Liver (tissue), 9 donors: ENCODE results near the gene TBCA. TPM values are rescaled to one million over a fixed set of nuclear protein-coding genes. Genes with fewer than 3 reads are reported as not detected.

Experiments
- DNase-seq: peaks from one replicate; pipeline ENCODE4 v3.0.0-alpha.2; 2017; ENCODE audit warnings: low spot score
- H3K27ac ChIP-seq, 2 donors: one replicate each; pipeline ENCODE4 v1.7.0; 2013; ENCODE audit warnings: inconsistent platforms in 2 of 2, low read length in 2 of 2, control low read depth in 1 of 2, low read depth in 1 of 2, mild to moderate bottlenecking in 1 of 2
- H3K27me3 ChIP-seq, 4 donors: one replicate each; pipeline versions ENCODE4 v1.6.1 to v1.7.0; 2013; ENCODE audit warnings: low read length in 3 of 4, inconsistent platforms in 1 of 4, mild to moderate bottlenecking in 1 of 4, moderate library complexity in 1 of 4; ENCODE audit not compliant: control insufficient read depth in 4 of 4, insufficient read depth in 4 of 4
- H3K36me3 ChIP-seq, 4 donors: one replicate each; pipeline versions ENCODE4 v1.6.1 to v1.7.0; 2013; ENCODE audit warnings: low read length in 3 of 4, mild to moderate bottlenecking in 3 of 4, low read depth in 1 of 4, moderate library complexity in 1 of 4; ENCODE audit not compliant: control insufficient read depth in 4 of 4, insufficient read depth in 3 of 4
- H3K4me1 ChIP-seq, 4 donors: one replicate each; pipeline versions ENCODE4 v1.6.1 to v1.7.0; 2013; ENCODE audit warnings: low read length in 3 of 4, mild to moderate bottlenecking in 3 of 4, moderate library complexity in 1 of 4; ENCODE audit not compliant: control insufficient read depth in 4 of 4, insufficient read depth in 4 of 4
- H3K4me3 ChIP-seq, 3 donors: one replicate each; pipeline versions ENCODE4 v1.6.1 to v1.7.0; 2013; ENCODE audit warnings: low read length in 3 of 3, control low read depth in 1 of 3, low read depth in 1 of 3, mild to moderate bottlenecking in 1 of 3
- H3K9ac ChIP-seq, 2 donors: one replicate each; pipeline ENCODE4 v1.7.0; 2013; ENCODE audit warnings: low read length in 2 of 2, mild to moderate bottlenecking in 2 of 2, moderate library complexity in 2 of 2, control low read depth in 1 of 2, low read depth in 1 of 2
- H3K9me3 ChIP-seq, 4 donors: one replicate each; pipeline versions ENCODE4 v1.6.1 to v1.7.0; 2013; ENCODE audit warnings: low read length in 3 of 4; ENCODE audit not compliant: control insufficient read depth in 4 of 4
- EGR1 ChIP-seq, 2 donors: IDR thresholded peaks; 2 replicates each; pipeline ENCODE4 v1.6.1; 2016 to 2018; ENCODE audit warnings: antibody characterized with exemption in 2 of 2, low read depth in 2 of 2
- FOXA1 ChIP-seq: IDR thresholded peaks from 2 replicates; pipeline ENCODE4 v1.6.1; 2016; ENCODE audit warnings: antibody characterized with exemption
- FOXA2 ChIP-seq: IDR thresholded peaks from 2 replicates; pipeline ENCODE4 v1.6.1; 2016; ENCODE audit warnings: antibody characterized with exemption
- GABPA ChIP-seq, 2 donors: IDR thresholded peaks in 1 of 2; conservative IDR thresholded peaks in 1 of 2; 2 replicates each; pipeline ENCODE4 v1.6.1; 2016; ENCODE audit warnings: antibody characterized with exemption in 2 of 2, mild to moderate bottlenecking in 1 of 2, moderate library complexity in 1 of 2
- HNF4A ChIP-seq, 2 donors: conservative IDR thresholded peaks; 2 replicates each; pipeline ENCODE4 v1.6.1; 2016; ENCODE audit warnings: antibody characterized with exemption in 2 of 2, mild to moderate bottlenecking in 2 of 2
- HNF4G ChIP-seq: IDR thresholded peaks from 2 replicates; pipeline ENCODE4 v1.6.1; 2016; ENCODE audit warnings: antibody characterized with exemption
- JUND ChIP-seq, 2 donors: IDR thresholded peaks; 2 replicates each; pipeline ENCODE4 v1.6.1; 2016; ENCODE audit warnings: antibody characterized with exemption in 2 of 2
- NR2F2 ChIP-seq: IDR thresholded peaks from 2 replicates; pipeline ENCODE4 v1.6.1; 2016; ENCODE audit warnings: antibody characterized with exemption
- RAD21 ChIP-seq, 2 donors: IDR thresholded peaks; 2 replicates each; pipeline ENCODE4 v1.6.1; 2016; ENCODE audit warnings: antibody characterized with exemption in 2 of 2, mild to moderate bottlenecking in 2 of 2
- RXRA ChIP-seq, 2 donors: IDR thresholded peaks; 2 replicates each; pipeline ENCODE4 v1.6.1; 2017 to 2018; ENCODE audit warnings: antibody characterized with exemption in 2 of 2, mild to moderate bottlenecking in 1 of 2
- SP1 ChIP-seq: IDR thresholded peaks from 2 replicates; pipeline ENCODE4 v1.6.1; 2018; ENCODE audit warnings: antibody characterized with exemption, mild to moderate bottlenecking
- TAF1 ChIP-seq: conservative IDR thresholded peaks from 2 replicates; pipeline ENCODE4 v1.6.1; 2016; ENCODE audit warnings: antibody characterized with exemption, mild to moderate bottlenecking
- YY1 ChIP-seq: IDR thresholded peaks from 2 replicates; pipeline ENCODE4 v1.6.1; 2016; ENCODE audit warnings: antibody characterized with exemption, mild to moderate bottlenecking
- WGBS: extraction: QIAGEN DNeasy Blood & Tissue Kit; methylation state at CpG from one replicate; pipeline ENCODE4 v1.1.7; 2013; 5-methylcytosine and 5-hydroxymethylcytosine counted together
- polyA plus RNA-seq, 2 donors: library from polyadenylated mRNA; stranded (reverse) in 1 of 2; unstranded in 1 of 2; fragments of 200-250 nt in 1 of 2; fragments of >200 nt in 1 of 2; fragmentation: Nextera tagmentation in 1 of 2; extraction: Ambion mirVana in 1 of 2; gene quantifications; one replicate each; pipeline versions ENCODE4 v1.2.1 to v1.2.3, GENCODE V29; 2013 to 2015
- total RNA-seq, 2 donors: library from RNA; depleted of rRNA; stranded (reverse); fragments of >200 nt; gene quantifications; one replicate each; pipeline ENCODE4 v1.2.3, GENCODE V29; 2014
- TF ChIP-seq, protein P1 (sequence below): IDR thresholded peaks from 2 replicates; pipeline ENCODE4 v1.6.1; 2016; ENCODE audit warnings: antibody characterized with exemption
- TF ChIP-seq, protein P2 (sequence below): IDR thresholded peaks from 2 replicates; pipeline ENCODE4 v1.6.1; 2016; ENCODE audit warnings: antibody characterized with exemption
- TF ChIP-seq, protein P3 (sequence below): fragments of 150-350 bp; IDR thresholded peaks from 2 replicates; pipeline ENCODE4 v1.5.1; 2017; ENCODE audit warnings: improper control_type of control experiment, low read depth, low read length; ENCODE audit not compliant: missing input control
- TF ChIP-seq, protein P4 (sequence below): IDR thresholded peaks from 2 replicates; pipeline ENCODE4 v1.6.1; 2016; ENCODE audit warnings: antibody characterized with exemption, mild to moderate bottlenecking
- donor health status: healthy.
- donor health status: healthy.
- donor health status: healthy.
- donor health status: healthy.
- donor health status: healthy.

The TBCA gene
- total and polyA plus RNA-seq, 4 donors, result 62.5 to 338 (median 107) TPM

DNA sequence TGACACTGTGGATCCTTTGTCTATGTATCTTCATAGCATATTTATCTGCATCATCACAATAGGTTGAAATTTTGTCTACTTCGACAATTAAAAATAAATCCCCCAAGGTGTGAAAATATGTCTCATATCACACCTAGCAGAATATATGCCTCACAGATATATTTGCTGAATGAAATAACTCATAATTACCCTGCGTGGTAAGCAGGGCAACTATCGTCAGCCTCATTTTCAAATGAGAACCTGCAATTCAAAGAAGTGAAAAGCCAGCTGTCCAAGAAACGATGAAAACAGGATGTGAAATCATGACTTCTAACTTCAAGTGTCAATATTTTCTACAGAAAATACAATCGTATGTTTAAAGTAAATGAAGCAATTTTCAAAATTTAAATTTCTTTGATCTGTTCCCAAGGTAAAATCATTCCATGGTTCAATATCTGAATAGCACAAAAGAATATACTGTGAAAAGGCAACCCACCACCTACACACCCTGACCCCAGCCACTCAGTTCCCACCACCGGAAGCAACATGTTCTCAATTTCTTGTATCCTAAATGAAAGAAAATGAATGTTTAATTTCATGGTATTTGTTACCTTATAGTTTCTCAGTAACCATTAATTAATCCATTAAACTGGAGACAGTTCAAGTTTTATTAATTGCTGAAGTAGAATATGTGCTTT lies 57.1 kb downstream of the TBCA start:
- no peak overlapping the region for H3K27ac ChIP-seq
- DNase-seq, result no peak
- no peaks in the 10 kb centered on the region for H3K9me3 ChIP-seq
- H3K36me3 ChIP-seq, result no peaks in the 10 kb centered on the region
- WGBS, result 87% methylated on average over 6 of the region's 6 CpGs
- H3K4me1 ChIP-seq, result no peaks in the 10 kb centered on the region
- TF ChIP-seq TAF1 (no peak), FOXA2 (no peak), HNF4A (conservative IDR thresholded peaks at IDR 0.05) (no peak), RAD21 (IDR thresholded peaks at IDR 0.05) (no peak), GABPA (IDR thresholded peaks at IDR 0.05 in 1 of 2, conservative IDR thresholded peaks at IDR 0.05 in 1 of 2) (no peak), RXRA (IDR thresholded peaks at IDR 0.05) (no peak), NR2F2 (no peak), YY1 (no peak), FOXA1 (no peak), JUND (IDR thresholded peaks at IDR 0.05) (no peak)
- TF ChIP-seq, protein P1, sequence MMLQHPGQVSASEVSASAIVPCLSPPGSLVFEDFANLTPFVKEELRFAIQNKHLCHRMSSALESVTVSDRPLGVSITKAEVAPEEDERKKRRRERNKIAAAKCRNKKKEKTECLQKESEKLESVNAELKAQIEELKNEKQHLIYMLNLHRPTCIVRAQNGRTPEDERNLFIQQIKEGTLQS, result no peak
- TF ChIP-seq, protein P2, sequence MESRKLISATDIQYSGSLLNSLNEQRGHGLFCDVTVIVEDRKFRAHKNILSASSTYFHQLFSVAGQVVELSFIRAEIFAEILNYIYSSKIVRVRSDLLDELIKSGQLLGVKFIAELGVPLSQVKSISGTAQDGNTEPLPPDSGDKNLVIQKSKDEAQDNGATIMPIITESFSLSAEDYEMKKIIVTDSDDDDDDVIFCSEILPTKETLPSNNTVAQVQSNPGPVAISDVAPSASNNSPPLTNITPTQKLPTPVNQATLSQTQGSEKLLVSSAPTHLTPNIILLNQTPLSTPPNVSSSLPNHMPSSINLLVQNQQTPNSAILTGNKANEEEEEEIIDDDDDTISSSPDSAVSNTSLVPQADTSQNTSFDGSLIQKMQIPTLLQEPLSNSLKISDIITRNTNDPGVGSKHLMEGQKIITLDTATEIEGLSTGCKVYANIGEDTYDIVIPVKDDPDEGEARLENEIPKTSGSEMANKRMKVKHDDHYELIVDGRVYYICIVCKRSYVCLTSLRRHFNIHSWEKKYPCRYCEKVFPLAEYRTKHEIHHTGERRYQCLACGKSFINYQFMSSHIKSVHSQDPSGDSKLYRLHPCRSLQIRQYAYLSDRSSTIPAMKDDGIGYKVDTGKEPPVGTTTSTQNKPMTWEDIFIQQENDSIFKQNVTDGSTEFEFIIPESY, result no peak
- no peaks in the 10 kb centered on the region for H3K27me3 ChIP-seq
- no peak overlapping the region for H3K4me3 ChIP-seq
- no peak overlapping the region for H3K9ac ChIP-seq

DNA sequence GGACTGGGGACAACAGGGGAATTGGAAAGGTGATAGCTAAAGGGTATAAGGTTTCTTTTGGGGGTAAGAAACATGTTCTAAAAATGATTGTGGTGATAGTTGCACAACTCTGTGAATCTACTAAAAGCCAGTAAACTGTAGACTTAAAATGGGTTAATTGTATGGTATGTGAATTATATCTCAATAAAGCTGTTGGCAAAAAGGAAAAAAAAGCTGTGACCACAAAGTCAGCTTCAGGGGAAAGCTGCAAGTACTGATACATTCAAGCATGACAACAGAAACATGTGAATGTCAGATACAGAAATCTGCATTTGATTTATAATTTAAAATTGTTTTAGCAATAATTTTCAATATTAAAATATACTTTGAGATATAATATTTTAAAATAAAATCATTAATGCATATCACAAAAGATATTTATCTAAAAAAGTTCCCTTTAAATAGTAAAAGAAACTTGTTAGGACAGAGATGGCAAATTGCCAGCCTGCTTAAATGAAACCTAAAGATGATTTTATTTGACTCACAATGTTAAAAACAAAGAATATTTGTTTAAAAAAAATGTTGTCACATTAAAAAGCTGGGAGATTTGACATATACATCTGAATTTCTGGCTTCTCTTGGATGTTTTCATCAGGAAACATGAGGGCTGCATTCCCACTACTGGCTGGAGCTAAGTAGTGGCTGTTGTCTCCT lies 66.0 kb downstream of the TBCA start:
- no peak overlapping the region for H3K9ac ChIP-seq
- no peak for TF ChIP-seq YY1
- no peak for DNase-seq

DNA sequence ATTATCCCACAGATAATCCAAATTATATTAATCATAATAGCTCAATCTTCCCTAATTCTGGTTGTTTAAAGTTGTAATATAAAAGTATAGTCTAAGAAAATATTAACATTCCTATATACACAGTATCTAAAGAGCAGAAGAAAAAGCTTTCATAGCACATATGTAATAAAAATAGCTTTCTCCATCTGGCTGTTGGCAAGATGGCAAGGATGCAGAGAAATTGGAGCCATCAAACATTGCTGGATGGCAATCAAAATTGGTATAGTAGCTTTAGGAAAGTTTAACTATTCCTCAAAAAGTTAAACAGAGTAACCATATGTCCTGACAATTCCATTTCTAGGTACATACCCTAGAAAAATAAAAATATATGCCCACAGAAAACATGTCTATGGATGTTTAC lies 66.8 kb downstream of the TBCA start:
- H3K4me3 ChIP-seq, result no peak overlapping the region
- no peak overlapping the region for H3K27ac ChIP-seq
- H3K9ac ChIP-seq, result no peak overlapping the region
- H3K36me3 ChIP-seq, result peaks cover 8 to 30% (median 25%) of the 10 kb centered on the region in 4 donors
- H3K9me3 ChIP-seq, result no peaks in the 10 kb centered on the region
- no peaks in the 10 kb centered on the region for H3K27me3 ChIP-seq
- no peak for DNase-seq
- no peak for TF ChIP-seq EGR1 (IDR thresholded peaks at IDR 0.05; ENCODE audit: low read depth in 2 of 2)
- no peak for TF ChIP-seq SP1
- TF ChIP-seq JUND (IDR thresholded peaks at IDR 0.05), result no peak
- no peak for TF ChIP-seq TAF1
- no peak for TF ChIP-seq FOXA1
- TF ChIP-seq NR2F2, result no peak
- TF ChIP-seq RXRA (IDR thresholded peaks at IDR 0.05), result no peak
- no peak for TF ChIP-seq HNF4G
- TF ChIP-seq, protein P1, result no peak
- TF ChIP-seq RAD21 (IDR thresholded peaks at IDR 0.05), result no peak
- no peak for TF ChIP-seq FOXA2
- no peak for TF ChIP-seq GABPA (IDR thresholded peaks at IDR 0.05 in 1 of 2, conservative IDR thresholded peaks at IDR 0.05 in 1 of 2)
- TF ChIP-seq, protein P3, sequence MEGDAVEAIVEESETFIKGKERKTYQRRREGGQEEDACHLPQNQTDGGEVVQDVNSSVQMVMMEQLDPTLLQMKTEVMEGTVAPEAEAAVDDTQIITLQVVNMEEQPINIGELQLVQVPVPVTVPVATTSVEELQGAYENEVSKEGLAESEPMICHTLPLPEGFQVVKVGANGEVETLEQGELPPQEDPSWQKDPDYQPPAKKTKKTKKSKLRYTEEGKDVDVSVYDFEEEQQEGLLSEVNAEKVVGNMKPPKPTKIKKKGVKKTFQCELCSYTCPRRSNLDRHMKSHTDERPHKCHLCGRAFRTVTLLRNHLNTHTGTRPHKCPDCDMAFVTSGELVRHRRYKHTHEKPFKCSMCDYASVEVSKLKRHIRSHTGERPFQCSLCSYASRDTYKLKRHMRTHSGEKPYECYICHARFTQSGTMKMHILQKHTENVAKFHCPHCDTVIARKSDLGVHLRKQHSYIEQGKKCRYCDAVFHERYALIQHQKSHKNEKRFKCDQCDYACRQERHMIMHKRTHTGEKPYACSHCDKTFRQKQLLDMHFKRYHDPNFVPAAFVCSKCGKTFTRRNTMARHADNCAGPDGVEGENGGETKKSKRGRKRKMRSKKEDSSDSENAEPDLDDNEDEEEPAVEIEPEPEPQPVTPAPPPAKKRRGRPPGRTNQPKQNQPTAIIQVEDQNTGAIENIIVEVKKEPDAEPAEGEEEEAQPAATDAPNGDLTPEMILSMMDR, result no peak
- TF ChIP-seq YY1, result no peak
- TF ChIP-seq, protein P4, sequence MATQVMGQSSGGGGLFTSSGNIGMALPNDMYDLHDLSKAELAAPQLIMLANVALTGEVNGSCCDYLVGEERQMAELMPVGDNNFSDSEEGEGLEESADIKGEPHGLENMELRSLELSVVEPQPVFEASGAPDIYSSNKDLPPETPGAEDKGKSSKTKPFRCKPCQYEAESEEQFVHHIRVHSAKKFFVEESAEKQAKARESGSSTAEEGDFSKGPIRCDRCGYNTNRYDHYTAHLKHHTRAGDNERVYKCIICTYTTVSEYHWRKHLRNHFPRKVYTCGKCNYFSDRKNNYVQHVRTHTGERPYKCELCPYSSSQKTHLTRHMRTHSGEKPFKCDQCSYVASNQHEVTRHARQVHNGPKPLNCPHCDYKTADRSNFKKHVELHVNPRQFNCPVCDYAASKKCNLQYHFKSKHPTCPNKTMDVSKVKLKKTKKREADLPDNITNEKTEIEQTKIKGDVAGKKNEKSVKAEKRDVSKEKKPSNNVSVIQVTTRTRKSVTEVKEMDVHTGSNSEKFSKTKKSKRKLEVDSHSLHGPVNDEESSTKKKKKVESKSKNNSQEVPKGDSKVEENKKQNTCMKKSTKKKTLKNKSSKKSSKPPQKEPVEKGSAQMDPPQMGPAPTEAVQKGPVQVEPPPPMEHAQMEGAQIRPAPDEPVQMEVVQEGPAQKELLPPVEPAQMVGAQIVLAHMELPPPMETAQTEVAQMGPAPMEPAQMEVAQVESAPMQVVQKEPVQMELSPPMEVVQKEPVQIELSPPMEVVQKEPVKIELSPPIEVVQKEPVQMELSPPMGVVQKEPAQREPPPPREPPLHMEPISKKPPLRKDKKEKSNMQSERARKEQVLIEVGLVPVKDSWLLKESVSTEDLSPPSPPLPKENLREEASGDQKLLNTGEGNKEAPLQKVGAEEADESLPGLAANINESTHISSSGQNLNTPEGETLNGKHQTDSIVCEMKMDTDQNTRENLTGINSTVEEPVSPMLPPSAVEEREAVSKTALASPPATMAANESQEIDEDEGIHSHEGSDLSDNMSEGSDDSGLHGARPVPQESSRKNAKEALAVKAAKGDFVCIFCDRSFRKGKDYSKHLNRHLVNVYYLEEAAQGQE, result no peak
- peaks cover 0 to 1% (median 0%) of the 10 kb centered on the region in 4 donors for H3K4me1 ChIP-seq

More for the DNA sequence above, 66.0 kb downstream of the TBCA start:
- Histone ChIP-seq H3K4me3 (no peak overlapping the region), H3K36me3 (peaks cover 8 to 23% (median 20%) of the 10 kb centered on the region in 4 donors), H3K9me3 (no peaks in the 10 kb centered on the region), H3K4me1 (peaks cover 0 to 1% (median 0%) of the 10 kb centered on the region in 4 donors), H3K27me3 (no peaks in the 10 kb centered on the region), H3K27ac (no peak overlapping the region)
